ENCODE measurements around the gene ADAMTSL4.
"Not testable (repeated sequence)": the region's sequence is repeated elsewhere in the genome, so short reads cannot be mapped to it uniquely, and the experiment has no call there.

ADAMTSL4 gene

GRCh38 chr1:150582371-150582770 is 33.2 kb downstream of the ADAMTSL4 start:
- DNase-seq (ENCODE audit: low read depth in 2 of 2), result no peak

- DNase-seq (ENCODE audit: low read depth in 2 of 2), result no peak
These were observed 47.1 kb downstream of the ADAMTSL4 start for GRCh38 chr1:150596095-150596892.

- DNase-seq (ENCODE audit: low read depth in 2 of 2), result no peak
These were observed 47.8 kb downstream of the ADAMTSL4 start for GRCh38 chr1:150596976-150597375.

DNA sequence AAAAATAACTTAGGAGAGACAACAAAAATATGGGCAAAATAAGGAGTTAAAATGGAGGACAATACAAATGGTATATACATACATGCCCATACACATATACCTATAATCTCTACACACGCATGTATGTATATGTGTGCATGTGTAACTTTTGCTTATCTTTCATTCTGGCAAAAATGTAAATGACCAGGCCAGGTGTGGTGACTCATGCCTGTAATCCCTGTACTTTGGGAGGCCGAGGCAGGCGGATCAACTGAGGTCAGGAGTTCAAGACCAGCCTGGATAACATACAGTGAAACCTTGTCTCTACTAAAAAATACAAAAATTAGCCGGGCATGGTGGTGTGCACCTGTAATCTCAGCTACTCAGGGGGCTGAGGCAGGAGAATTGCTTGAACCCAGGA is 49.1 kb downstream of the ADAMTSL4 start:
- DNase-seq (ENCODE audit: low read depth in 2 of 2), result not testable (repeated sequence)

GRCh38 chr1:150601540-150601939 is 52.3 kb downstream of the ADAMTSL4 start:
- no peak for DNase-seq (ENCODE audit: low read depth in 2 of 2)

GRCh38 chr1:150602372-150602771 is 53.2 kb downstream of the ADAMTSL4 start:
- not testable (repeated sequence) for DNase-seq (ENCODE audit: low read depth in 2 of 2)

DNA sequence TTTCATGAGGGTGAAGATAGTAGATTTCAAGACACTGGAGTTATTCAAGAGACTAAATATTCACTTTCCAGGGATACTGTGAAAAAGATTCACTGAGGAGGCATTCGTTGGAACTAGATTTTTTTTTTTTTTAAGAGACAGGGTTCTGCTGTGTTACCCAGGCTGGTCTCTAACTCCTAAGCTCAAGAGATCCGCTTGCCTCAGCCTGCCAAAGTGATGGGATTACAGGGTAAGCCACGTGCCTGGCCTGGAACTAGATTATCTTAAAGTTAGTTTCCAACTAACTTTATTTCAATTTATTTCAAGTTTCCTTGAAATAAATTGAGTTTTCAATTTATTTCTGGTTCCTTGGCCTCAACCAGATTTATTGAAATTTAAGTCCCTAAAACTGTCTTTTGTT is 54.5 kb downstream of the ADAMTSL4 start:
- DNase-seq (ENCODE audit: low read depth in 2 of 2), result no peak

DNA sequence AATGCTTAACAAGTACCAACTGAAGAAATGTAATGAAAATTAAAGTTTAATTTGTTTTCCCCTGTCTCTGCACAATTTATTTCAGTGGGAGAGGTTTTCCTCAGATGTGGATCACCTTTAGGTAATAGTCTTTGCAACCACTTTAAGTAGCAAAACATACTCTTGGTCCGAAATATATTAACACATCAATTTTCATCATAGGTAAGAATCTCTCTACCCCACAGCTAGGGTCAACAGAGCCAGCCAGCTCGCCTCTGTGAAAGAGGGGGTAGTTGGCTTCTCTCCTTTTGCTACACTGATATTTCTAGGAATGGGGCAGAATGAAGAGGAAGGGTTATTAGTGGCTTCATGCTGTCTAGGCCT is 55.0 kb downstream of the ADAMTSL4 start:
- no peak for DNase-seq (ENCODE audit: low read depth in 2 of 2)

GRCh38 chr1:150605451-150605731 is 56.2 kb downstream of the ADAMTSL4 start:
- not testable (repeated sequence) for DNase-seq (ENCODE audit: low read depth in 2 of 2)

GRCh38 chr1:150606463-150607142 is 57.4 kb downstream of the ADAMTSL4 start:
- DNase-seq (ENCODE audit: low read depth in 2 of 2), result no peak

DNA sequence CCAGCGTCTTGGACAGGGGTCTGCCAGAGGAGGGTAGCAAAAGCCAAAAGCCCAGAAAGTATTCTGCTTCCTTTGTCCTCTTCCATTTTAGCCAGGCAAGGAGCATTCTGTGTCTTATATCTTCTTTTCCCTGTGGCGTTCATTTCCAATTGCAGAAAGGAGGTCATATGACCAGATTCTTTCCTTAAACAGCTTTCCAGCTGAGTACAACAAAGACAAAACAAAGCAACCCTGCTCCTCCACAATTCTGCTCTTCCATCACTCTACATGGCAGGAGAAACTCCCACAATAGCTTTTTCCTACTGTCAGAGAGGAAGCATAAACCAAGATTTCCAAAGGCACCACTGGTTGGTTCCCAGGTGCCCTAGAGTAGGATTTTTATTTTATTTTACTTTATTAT is 60.5 kb downstream of the ADAMTSL4 start:
- DNase-seq (ENCODE audit: low read depth in 2 of 2), result no peak

Data from fibroblast of skin of left quadriceps (primary cell).